LNCAP (cell line): Measurements from ENCODE around the gene DNAJB12.

Experiments
- CTCF ChIP-seq: fragments of 450-650 bp; IDR thresholded peaks from 2 replicates; pipeline ENCODE4 v1.5.1; 2017; ENCODE audit warnings: mild to moderate bottlenecking

Gene DNAJB12

GRCh38 chr10:72365106-72365895 is 10.6 kb upstream of the DNAJB12 start:
- TF ChIP-seq CTCF = no peak

- peak; percentile 88 for TF ChIP-seq CTCF
These were observed 9.6 kb upstream of the DNAJB12 start for GRCh38 chr10:72364239-72364777.

GRCh38 chr10:72356987-72357386 is 2.3 kb upstream of the DNAJB12 start:
- no peak for TF ChIP-seq CTCF

- TF ChIP-seq CTCF = no peak
These were observed 1.4 kb upstream of the DNAJB12 start for GRCh38 chr10:72356115-72356514.

- TF ChIP-seq CTCF = no peak
These were observed 466 bp upstream of the DNAJB12 start for GRCh38 chr10:72355214-72355555.

GRCh38 chr10:72353965-72354355 is 759 bp downstream of the DNAJB12 start:
- no peak for TF ChIP-seq CTCF

GRCh38 chr10:72353028-72353964 is 1.4 kb downstream of the DNAJB12 start:
- TF ChIP-seq CTCF = no peak
